Subcutaneous abdominal adipose tissue (tissue), 5 donors: ENCODE data around the gene FAM124B.

Experiments
- H3K27ac ChIP-seq: one replicate; pipeline ENCODE4 v1.7.0; 2013; ENCODE audit warnings: low read depth, mild to moderate bottlenecking, inconsistent platforms, low read length, moderate library complexity
- H3K27me3 ChIP-seq, 5 donors: one replicate each; pipeline ENCODE4 v1.7.0; 2013; ENCODE audit warnings: low read length in 5 of 5, inconsistent platforms in 1 of 5; ENCODE audit not compliant: control insufficient read depth in 5 of 5, insufficient read depth in 4 of 5
- H3K36me3 ChIP-seq, 5 donors: one replicate each; pipeline ENCODE4 v1.7.0; 2013; ENCODE audit warnings: low read length in 5 of 5; ENCODE audit not compliant: control insufficient read depth in 5 of 5, insufficient read depth in 5 of 5
- H3K4me1 ChIP-seq, 5 donors: one replicate each; pipeline ENCODE4 v1.7.0; 2013; ENCODE audit warnings: low read length in 5 of 5, mild to moderate bottlenecking in 3 of 5, moderate library complexity in 1 of 5; ENCODE audit not compliant: control insufficient read depth in 5 of 5, insufficient read depth in 5 of 5
- H3K4me3 ChIP-seq, 5 donors: one replicate each; pipeline ENCODE4 v1.7.0; 2013; ENCODE audit warnings: low read length in 5 of 5, low read depth in 1 of 5
- H3K9ac ChIP-seq, 5 donors: one replicate each; pipeline ENCODE4 v1.7.0; 2013; ENCODE audit warnings: low read length in 5 of 5, mild to moderate bottlenecking in 4 of 5, moderate library complexity in 3 of 5
- H3K9me3 ChIP-seq, 5 donors: one replicate each; pipeline ENCODE4 v1.7.0; 2013; ENCODE audit warnings: low read length in 5 of 5; ENCODE audit not compliant: control insufficient read depth in 5 of 5
- donor health status: healthy.
- donor health status: healthy.
- donor health status: healthy.
- donor health status: healthy.
- donor health status: healthy.

FAM124B gene

DNA sequence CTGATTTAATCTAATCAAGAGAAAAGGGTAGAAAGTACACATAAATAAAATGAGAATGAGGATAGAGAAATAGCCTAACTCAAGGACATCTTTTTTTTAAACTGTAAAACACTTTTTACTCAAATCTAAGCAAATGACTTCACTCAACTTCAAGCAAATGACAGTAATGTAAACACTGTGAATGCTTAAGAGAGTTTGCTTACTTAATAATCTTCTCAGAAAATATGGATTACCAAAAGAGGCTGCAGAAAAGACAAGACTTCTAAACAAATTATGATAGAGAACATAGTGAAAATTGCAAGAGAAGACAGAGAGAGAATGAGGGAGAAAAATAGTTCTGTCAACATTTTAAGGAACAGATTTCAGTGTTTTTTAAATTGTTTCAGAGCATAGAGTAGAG, 52.5 kb downstream of the FAM124B start:
- H3K4me1 ChIP-seq: peaks cover 0 to 2% (median under 1%) of the 10 kb centered on the region in 5 donors
- H3K4me3 ChIP-seq: no peak overlapping the region
- no peak overlapping the region for H3K9ac ChIP-seq
- H3K27me3 ChIP-seq: no peaks in the 10 kb centered on the region
- H3K36me3 ChIP-seq: no peaks in the 10 kb centered on the region
- no peak overlapping the region for H3K27ac ChIP-seq
- H3K9me3 ChIP-seq: peaks cover 0 to 4% (median 0%) of the 10 kb centered on the region in 5 donors

DNA sequence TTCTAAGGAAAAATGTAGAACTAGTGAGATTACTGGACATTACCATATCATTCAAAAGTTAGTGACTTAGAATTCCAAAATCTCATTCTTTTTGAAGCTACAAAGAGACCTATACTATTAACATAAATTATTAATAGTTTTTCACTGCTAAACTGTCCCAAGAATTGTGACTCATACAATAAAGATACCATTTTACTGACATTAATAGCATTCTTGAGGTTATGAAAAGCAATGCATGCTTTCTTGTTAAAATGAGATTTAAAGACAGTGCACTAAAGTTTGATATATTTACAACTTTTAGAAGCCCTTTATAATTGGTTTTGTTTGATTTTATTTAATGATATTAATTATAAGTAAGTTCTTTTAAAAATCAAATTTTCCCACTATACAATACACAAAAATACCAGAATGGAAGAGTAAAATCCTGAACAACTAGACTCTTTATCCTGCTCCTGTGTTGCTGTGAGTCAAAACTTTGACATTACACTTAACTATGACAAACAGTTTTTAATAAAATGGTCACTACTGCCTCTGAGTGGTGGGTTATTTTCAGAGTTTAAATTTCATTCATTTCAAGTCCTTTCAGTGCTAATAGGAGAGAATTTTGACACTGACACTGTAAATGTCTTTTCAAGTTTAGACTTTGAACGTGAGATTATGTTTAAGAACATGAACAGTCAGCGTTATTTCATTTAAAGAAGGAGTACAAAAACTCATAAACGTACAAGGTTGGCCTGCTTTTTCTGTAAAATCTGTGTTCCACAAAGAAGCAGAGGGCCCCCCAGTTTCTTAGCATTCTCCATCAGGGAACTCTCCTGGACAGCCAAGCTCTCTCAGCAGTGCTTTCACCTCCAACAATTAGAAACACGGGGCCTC, 54.5 kb downstream of the FAM124B start:
- Histone ChIP-seq H3K9me3 (peaks cover 0 to 4% (median 0%) of the 10 kb centered on the region in 5 donors), H3K9ac (no peak overlapping the region), H3K27me3 (no peaks in the 10 kb centered on the region), H3K4me3 (no peak overlapping the region), H3K27ac (no peak overlapping the region), H3K4me1 (no peaks in the 10 kb centered on the region), H3K36me3 (no peaks in the 10 kb centered on the region)

DNA sequence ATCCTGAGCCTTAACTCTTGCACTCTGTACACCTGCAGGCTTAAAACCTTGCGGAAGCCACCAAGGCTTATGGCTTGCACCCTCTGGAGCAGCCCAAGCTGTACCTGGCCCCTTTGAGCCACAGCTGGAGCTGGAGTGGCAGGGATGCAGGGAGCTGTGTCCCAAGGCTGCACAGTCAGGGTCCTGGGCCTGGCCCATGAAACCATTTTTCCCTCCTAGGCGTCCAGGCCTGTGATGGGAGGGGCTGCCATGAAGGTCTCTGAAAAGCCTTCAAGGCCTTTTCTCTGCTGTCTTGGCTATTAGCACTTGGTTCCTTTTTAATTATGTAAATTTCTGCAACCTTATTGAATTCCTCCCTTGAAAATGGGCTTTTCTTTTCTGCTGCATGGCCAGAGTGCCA, 56.4 kb downstream of the FAM124B start:
- Histone ChIP-seq H3K9me3 (peaks cover 0 to 4% (median 0%) of the 10 kb centered on the region in 5 donors), H3K9ac (no peak overlapping the region), H3K4me1 (no peaks in the 10 kb centered on the region), H3K27ac (no peak overlapping the region), H3K36me3 (no peaks in the 10 kb centered on the region), H3K27me3 (no peaks in the 10 kb centered on the region), H3K4me3 (no peak overlapping the region)

DNA sequence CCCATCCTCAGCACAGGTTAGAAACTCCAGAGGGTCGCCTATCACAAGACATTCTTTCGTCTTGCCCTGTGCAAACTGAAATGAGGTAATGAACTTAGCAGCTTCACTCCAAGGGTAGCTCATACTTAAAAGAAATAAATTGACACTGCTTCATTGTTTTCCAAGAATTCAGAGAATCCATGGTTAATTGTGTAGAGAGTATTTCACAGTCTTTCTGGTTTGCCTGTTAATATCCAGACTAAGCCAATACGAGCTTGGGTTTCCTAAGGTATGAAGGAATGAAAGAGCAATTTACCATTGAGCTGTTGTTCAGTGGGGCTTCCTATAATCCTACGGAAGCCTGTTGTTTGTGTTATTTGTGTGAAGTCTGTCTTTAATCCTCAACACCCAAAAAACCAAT, 58.7 kb downstream of the FAM124B start:
- H3K27ac ChIP-seq: no peak overlapping the region
- no peak overlapping the region for H3K9ac ChIP-seq
- H3K4me3 ChIP-seq: no peak overlapping the region
- no peaks in the 10 kb centered on the region for H3K27me3 ChIP-seq
- H3K36me3 ChIP-seq: no peaks in the 10 kb centered on the region
- peaks cover 0 to 4% (median 0%) of the 10 kb centered on the region in 5 donors for H3K9me3 ChIP-seq
- no peaks in the 10 kb centered on the region for H3K4me1 ChIP-seq

DNA sequence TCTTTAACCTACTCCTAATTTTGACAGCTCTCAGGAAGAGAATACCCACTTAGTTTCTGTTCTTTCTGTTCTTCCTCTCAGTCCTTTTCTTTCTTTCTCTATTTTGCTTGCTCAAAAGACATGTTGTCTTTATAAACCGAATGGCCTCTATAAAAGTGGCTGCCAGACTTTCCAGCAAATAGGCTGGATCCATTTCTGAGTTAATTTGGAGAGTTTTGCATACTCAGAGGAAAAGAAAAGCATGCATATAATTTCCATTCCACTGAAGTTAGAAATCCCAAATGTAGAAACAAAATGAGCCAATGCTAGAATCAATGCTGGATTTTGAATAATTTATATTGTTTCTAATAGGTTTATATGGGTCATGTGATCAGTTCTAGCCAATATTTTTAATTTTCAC, 65.9 kb downstream of the FAM124B start:
- Histone ChIP-seq H3K36me3 (no peaks in the 10 kb centered on the region), H3K9ac (no peak overlapping the region), H3K4me3 (no peak overlapping the region), H3K27me3 (no peaks in the 10 kb centered on the region), H3K27ac (no peak overlapping the region), H3K9me3 (no peaks in the 10 kb centered on the region), H3K4me1 (no peaks in the 10 kb centered on the region)

DNA sequence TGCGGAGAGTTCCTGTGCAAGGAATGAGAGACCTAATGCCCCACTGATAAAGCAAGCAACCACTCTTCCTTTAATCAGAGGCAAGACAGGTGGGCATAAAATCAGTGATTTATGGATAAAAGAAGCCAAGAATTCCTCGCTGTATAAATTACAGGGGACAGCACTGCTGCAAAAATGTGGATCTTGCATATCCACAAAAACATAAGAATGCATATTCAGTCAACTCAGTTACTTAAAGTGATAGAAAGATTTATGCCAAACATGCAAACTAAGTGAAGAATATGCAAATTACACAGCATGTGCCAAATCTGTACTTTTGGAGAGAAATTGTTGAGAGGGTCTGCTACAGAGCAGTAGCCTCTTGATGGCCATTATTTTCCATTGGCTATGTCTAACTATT, 67.2 kb downstream of the FAM124B start:
- no peak overlapping the region for H3K27ac ChIP-seq
- H3K9me3 ChIP-seq: no peaks in the 10 kb centered on the region
- no peak overlapping the region for H3K4me3 ChIP-seq
- no peaks in the 10 kb centered on the region for H3K27me3 ChIP-seq
- H3K36me3 ChIP-seq: no peaks in the 10 kb centered on the region
- H3K9ac ChIP-seq: no peak overlapping the region
- no peaks in the 10 kb centered on the region for H3K4me1 ChIP-seq

DNA sequence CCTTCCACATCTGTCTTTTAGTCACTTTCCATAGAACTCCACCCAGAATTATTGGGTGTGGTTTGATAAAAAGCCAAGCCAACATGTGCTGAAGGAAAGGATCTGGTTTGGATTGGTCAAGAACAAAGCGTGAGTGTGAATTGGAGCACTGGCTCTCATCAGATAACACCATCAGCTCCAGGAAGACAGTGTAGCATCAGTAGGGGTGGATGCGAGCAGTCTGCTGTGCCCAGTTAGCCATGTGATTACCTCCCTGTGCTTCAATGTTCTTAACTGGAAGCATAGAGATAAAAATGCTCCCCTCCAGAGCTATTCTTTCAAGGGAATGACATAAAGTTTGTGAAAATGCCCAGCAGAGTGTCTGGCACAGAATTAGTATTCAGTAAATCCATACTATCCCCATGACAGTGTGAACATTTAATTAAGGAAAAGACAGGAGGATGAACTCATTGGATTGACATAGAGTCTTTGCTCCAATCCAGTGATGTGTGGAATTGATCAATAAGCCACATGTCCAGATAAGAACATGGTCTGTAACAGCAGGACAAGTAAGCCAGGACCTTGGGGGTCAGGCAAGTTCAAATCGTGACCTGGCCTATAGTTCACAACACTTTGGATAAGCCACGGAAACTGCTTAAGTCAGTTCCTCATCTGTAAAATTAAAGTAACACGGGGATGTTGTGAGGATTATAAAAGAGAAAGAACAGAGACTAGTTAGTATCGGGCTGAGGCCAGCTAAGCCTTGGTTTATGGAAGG, 68.0 kb downstream of the FAM124B start:
- Histone ChIP-seq H3K36me3 (no peaks in the 10 kb centered on the region), H3K4me3 (no peak overlapping the region), H3K27ac (no peak overlapping the region), H3K9me3 (no peaks in the 10 kb centered on the region), H3K9ac (no peak overlapping the region), H3K27me3 (no peaks in the 10 kb centered on the region), H3K4me1 (no peaks in the 10 kb centered on the region)

DNA sequence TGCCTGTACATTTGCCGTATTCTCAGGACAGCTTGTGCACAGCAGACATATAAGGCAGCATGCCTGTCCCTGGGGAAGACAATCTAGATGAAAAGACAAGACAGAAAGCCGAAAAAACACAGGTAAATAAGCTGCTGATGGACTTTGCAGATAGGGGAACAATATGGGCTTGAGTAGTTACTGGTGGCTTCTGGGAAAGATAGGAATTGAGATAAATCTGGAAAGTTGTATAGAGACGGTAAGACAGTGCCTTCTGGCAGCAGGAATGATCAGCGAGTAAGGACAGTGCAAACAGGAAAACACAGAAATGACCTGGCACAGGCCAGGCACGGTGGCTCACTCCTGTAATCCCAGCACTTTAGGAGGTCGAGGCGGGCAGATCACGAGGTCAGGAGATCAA, 70.2 kb downstream of the FAM124B start:
- H3K27ac ChIP-seq: no peak overlapping the region

DNA sequence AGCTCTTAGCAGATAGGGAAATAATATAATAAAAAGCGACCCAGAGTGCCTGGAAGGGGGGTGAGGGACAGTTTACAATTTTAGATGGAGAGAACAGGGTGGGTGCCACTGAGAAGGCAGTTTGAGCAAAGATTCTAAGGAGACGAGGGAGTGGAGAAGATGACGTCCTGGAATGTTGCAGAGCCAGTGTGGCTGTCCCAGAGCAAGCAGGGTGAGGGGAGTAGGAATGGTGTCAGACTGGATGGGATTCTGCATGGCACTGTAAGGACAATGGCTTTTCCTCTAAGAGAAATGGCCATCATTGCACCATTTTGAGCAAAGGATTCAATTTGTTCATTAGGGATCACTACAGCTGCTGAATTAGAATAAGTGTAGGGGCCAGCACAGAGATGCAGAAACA, 73.1 kb downstream of the FAM124B start:
- no peaks in the 10 kb centered on the region for H3K36me3 ChIP-seq
- H3K4me1 ChIP-seq: no peaks in the 10 kb centered on the region
- H3K9me3 ChIP-seq: no peaks in the 10 kb centered on the region
- no peaks in the 10 kb centered on the region for H3K27me3 ChIP-seq
- H3K4me3 ChIP-seq: no peak overlapping the region
- H3K27ac ChIP-seq: no peak overlapping the region
- no peak overlapping the region for H3K9ac ChIP-seq

More for the DNA sequence above, 70.2 kb downstream of the FAM124B start:
- no peak overlapping the region for H3K4me3 ChIP-seq
- no peaks in the 10 kb centered on the region for H3K4me1 ChIP-seq
- H3K9me3 ChIP-seq: no peaks in the 10 kb centered on the region
- no peaks in the 10 kb centered on the region for H3K27me3 ChIP-seq
- no peak overlapping the region for H3K9ac ChIP-seq
- H3K36me3 ChIP-seq: no peaks in the 10 kb centered on the region
